Stromal cell of bone marrow (primary cell): ENCODE results near the gene C1QTNF6.
"Not testable (repeated sequence)": the region's sequence is repeated elsewhere in the genome, so short reads cannot be mapped to it uniquely, and the experiment has no call there.

ENCODE experiments used
- DNase-seq: peaks from one replicate; pipeline ENCODE4 v3.0.0-alpha.2; 2012; ENCODE audit warnings: low read depth

The C1QTNF6 gene

DNA sequence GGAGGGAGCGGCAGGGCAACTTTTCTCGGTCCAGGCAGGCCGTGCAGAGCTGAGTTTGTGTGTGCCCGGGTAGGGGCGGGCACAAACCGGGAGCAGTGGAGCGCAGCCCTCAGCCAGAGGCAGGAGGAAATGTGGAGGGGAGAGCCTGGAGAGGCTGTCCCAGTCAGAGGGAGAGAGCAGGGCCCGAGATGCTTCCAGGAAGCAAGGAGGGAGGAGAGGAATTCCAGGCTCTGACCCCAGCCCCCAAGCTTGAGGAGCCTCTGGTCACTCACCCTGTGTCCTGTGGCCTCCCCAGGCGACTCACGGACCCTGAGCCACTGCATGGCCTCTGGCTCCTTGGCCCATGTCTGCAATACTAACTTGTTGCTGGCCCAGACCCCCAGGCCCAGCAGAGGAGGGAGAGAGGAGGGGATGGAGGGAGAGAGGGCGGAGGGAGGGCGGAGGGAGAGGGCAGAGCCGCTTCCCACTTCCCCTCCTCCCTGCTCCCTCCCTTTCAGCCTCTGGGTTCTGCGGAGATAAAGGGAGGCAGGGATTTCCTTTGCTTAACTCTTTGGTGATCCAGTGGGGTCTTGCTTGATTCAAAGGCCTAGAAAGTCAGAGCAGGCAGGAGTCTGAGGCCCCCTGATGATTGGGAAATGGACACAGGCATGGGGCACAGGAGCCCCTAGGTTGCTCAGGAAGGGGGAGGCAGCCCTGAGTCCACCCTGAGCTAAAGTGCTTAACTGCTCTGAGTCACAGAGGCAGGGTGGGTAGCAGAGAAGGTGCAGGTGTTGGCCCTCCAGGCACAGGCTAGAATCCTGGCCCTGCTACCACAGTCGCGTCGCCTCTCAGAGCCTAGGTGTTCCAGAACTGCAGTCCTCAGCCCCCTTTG, at the start of gene C1QTNF6:
TSS of gene C1QTNF6 (minus strand) at position 357 of the 871 bp plus-strand sequence. CDS start at position 323, 34 bp downstream.
- no peak for DNase-seq

DNA sequence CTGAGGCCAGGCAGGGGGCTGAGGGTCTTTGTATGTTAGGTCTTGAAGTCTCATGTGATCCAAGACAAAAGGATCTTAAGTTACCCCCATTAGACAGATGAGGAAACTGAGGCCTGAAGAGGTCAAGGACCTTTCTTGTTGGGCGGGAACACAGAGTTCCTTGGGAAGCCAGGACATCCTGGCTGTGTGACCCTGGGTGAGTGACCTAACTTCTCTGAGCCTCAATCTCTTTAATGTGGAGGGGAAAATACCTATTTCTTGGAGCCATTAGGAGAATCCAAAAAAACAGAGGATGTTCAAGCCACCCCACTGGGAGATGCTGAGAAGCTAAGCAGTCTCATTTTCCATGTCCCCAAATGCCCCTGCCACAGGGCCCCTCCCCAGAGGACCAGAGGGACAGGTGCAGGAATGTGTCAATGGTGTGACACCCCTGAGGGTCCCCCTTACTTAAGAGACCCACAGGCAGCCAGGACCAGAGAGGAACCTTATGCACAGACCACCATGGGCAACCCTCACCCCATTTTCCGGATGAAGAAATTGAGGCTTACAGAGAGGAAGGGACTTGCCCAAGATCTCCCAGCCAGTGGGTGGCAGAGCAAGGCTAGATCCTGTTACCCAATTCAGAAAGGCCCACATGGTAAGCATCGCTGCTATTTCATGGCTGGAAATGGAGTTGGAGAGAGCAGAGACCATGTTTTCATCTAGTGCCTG, 48.0 kb upstream of the C1QTNF6 start:
- no peak for DNase-seq

GRCh38 chr22:37234736-37235711, 47.0 kb upstream of the C1QTNF6 start:
- DNase-seq = no peak

DNA sequence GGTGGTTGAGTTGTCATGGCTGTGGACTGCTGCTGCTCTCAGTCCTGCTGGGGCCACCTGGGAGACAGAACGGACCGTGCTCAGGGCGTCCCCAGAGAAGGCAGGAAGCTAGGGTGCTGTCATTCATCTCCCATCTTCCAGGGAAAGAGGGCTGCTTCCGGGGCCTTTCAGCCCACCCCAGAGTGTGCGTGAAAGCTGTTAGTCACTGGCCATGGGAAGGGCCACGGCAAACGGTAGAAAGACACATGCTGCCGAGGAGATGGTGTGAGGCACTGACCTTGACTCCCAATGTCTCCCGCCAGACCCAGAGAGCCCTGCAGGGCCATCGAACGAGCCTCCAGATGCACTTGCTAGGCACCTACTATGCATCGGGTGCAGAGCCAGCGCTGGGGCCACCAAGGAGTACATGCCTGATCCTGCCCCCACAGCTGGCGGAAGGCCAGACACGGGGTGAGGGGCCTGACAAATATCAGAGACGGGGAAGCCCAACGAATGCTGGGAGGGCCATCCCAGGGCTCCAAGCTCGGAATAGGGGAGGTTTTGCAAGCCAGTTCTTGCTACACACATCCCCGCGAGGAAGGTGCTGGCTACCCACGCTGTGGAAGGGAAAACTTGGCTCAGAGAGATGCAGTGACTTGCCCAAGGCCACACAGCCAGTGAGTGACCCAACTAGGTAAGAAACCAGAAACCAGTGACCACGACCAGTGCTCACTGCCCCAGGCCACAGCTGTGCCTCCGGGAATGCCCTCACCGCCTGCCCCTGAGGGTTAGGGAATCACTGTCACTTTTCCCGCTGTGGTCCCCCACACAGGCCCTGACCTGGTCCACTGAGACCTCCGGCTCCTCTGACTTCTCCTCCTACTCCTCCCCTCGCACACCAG, 45.9 kb upstream of the C1QTNF6 start:
- DNase-seq = no peak

DNA sequence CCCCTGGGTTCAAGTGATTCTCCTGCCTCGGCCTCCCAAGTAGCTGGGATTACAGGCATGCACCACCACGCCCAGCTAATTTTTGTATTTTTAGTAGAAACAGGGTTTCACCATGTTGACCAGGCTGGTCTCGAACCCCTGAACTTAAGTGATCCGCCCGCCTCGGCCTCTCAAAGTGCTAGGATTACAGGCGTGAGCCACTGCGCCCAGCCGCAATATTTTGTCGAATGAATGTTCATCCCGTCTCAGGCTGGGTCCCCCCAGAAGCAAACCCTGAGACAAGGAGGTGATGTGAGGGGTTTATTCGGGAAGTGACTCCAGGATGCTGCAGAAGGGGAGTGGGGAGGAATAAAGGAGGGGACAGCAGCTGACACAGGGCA, 45.3 kb upstream of the C1QTNF6 start:
- not testable (repeated sequence) for DNase-seq

DNA sequence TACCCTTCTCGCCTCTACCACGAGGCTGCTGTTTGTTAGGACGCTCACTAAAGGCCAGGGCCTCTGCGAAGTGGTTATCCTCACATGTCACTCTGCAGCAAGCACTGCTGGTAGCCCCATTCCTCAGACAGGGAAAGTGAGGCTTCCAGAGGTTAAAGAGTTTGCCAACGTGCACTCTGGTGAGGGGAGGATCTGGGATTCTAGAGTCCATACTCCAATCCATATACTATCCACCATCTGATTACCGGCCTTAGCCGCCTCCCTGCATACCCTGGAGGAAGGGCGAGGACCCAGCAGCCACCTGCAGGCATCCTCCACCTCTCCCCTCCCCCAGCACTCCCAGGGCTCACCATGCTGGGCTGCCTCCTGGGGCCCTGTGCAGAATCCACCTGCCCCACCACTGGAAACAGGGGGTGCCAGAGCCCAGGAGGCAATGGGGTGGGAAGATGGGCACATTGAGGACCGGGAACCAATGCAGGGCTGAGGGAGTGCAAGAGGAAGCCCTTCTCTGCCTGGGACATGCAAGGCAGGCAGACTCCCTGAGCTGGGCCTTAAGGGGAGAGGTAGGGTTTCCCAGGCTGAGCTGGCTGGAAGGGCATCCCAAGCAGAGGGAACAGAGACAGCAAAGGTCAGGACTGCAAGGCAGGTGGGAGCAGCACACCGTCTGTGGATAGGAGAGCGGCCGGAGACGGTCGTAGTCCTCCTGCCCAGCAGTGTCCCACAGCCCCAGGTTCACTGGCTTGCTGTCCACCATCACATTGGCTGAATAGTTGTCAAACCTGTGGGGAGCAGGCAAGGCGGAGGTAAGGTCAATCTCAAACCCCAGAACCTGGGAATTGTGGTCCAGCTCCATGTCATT, 44.3 kb upstream of the C1QTNF6 start:
- no peak for DNase-seq

- no peak for DNase-seq
These were observed 43.5 kb upstream of the C1QTNF6 start for GRCh38 chr22:37231406-37232139.

- no peak for DNase-seq
These were observed 42.8 kb upstream of the C1QTNF6 start for GRCh38 chr22:37230673-37231405.

- DNase-seq = no peak
These were observed 42.0 kb upstream of the C1QTNF6 start for GRCh38 chr22:37229805-37230672.

- DNase-seq = peak; percentile 59
These were observed 41.2 kb upstream of the C1QTNF6 start for GRCh38 chr22:37229012-37229804.

- DNase-seq = no peak
These were observed 40.3 kb upstream of the C1QTNF6 start for GRCh38 chr22:37228106-37229011.

DNA sequence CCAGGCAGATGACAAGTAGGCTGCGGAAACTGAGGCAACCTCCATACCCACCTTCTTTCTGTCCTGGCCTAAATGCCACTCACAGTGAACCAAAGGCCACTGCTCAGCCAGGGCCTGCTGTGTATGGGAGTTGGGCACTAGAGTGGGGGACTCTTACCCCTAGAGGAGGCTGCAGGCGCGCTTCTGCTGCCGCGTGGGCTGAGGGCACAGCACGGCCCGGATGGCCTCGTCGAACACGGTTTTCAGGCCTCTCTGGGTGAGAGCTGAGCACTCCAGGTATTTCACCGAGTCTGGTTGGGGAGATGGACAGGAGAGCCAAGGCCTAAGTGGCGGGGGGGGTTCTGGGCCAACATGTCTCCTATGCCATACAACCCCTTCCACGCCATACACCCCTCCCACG, 38.5 kb upstream of the C1QTNF6 start:
- no peak for DNase-seq

GRCh38 chr22:37226087-37226486, 38.0 kb upstream of the C1QTNF6 start:
- no peak for DNase-seq

- DNase-seq = no peak
These were observed 37.4 kb upstream of the C1QTNF6 start for GRCh38 chr22:37225481-37225880.

GRCh38 chr22:37224757-37225420, 36.8 kb upstream of the C1QTNF6 start:
- DNase-seq = no peak
